Gastrocnemius medialis (tissue), 4 donors: ENCODE results near the gene USP15.

ENCODE experiments used
- POLR2A ChIP-seq, 2 donors: fragments of 450-650 bp; IDR thresholded peaks; one replicate each; pipeline ENCODE4 v1.6.1; 2017; ENCODE audit warnings: antibody characterized with exemption in 2 of 2, mild to moderate bottlenecking in 2 of 2, moderate library complexity in 2 of 2
- TF ChIP-seq, protein P1 (sequence below), 5 experiments: fragments of 450-650 bp in 3 of 5; fragments of 200-600 bp in 2 of 5; sonication (generic) in 2 of 5; IDR thresholded peaks in 4 of 5; conservative IDR thresholded peaks in 1 of 5; 1 replicate in 4 of 5; 2 replicates in 1 of 5; pipeline ENCODE4 v1.5.1; 2016 to 2019; ENCODE audit warnings: antibody characterized with exemption in 5 of 5, mild to moderate bottlenecking in 3 of 5, moderate library complexity in 3 of 5

GRCh38 chr12:62290846-62291245 lies 30.6 kb downstream of the USP15 start:
- TF ChIP-seq, protein P1, sequence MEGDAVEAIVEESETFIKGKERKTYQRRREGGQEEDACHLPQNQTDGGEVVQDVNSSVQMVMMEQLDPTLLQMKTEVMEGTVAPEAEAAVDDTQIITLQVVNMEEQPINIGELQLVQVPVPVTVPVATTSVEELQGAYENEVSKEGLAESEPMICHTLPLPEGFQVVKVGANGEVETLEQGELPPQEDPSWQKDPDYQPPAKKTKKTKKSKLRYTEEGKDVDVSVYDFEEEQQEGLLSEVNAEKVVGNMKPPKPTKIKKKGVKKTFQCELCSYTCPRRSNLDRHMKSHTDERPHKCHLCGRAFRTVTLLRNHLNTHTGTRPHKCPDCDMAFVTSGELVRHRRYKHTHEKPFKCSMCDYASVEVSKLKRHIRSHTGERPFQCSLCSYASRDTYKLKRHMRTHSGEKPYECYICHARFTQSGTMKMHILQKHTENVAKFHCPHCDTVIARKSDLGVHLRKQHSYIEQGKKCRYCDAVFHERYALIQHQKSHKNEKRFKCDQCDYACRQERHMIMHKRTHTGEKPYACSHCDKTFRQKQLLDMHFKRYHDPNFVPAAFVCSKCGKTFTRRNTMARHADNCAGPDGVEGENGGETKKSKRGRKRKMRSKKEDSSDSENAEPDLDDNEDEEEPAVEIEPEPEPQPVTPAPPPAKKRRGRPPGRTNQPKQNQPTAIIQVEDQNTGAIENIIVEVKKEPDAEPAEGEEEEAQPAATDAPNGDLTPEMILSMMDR (IDR thresholded peaks at IDR 0.05 in 4 of 5, conservative IDR thresholded peaks at IDR 0.05 in 1 of 5): no peak
- no peak for TF ChIP-seq POLR2A (IDR thresholded peaks at IDR 0.05)
